Adipose tissue (tissue), 3 donors: ENCODE data around the gene EBPL. TPM values are rescaled to one million over a fixed set of nuclear protein-coding genes. Genes with fewer than 3 reads are reported as not detected.

Source experiments
- H3K27ac ChIP-seq: one replicate; pipeline ENCODE4 v1.5.1; 2013; ENCODE audit warnings: low read depth, low read length
- WGBS, 3 donors: extraction: QIAGEN DNeasy Blood & Tissue Kit; methylation state at CpG; one replicate each; pipeline ENCODE4 v1.1.7; 2013; 5-methylcytosine and 5-hydroxymethylcytosine counted together
- polyA plus RNA-seq, 3 donors: library from polyadenylated mRNA; stranded (reverse); fragments of 200-250 nt; gene quantifications; one replicate each; pipeline ENCODE4 v1.2.3, GENCODE V29; 2013
- donor health status: healthy with polysubstance abuse.
- donor health status: Bipolar disorder and iron deficiency.
- donor health status: healthy.

The EBPL gene
- polyA plus RNA-seq, 3 donors = 29.7 to 53.3 (median 36.9) TPM

DNA sequence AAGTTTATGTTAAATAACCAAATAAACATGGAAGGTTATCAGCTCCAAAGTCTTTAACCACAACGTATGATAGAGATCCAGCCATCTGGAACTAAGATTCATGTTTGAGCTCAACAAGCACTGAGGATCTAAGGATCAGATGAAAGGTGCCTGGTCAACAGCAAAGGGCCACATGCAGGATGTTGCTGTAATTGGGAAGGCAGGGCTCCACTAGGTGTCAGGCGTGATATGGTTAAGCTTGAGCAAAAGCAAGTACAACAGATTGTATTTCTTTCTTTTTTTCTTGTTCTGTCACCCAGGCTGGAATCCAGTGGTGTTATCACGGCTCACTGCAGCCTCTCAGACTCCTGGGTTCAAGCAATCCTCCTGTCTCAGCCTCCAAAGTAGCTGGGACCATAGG is 12.0 kb downstream of the EBPL start:
- WGBS, 3 donors = 64 to 70% (median 69%) methylated on average over 3 of the region's 3 CpGs

GRCh38 chr13:49678191-49678914 is 12.9 kb downstream of the EBPL start:
- 96% methylated on average over 48 of the region's 48 CpGs for WGBS, 3 donors
- no peak overlapping the region for H3K27ac ChIP-seq

More for the DNA sequence above, 12.0 kb downstream of the EBPL start:
- no peak overlapping the region for H3K27ac ChIP-seq

DNA sequence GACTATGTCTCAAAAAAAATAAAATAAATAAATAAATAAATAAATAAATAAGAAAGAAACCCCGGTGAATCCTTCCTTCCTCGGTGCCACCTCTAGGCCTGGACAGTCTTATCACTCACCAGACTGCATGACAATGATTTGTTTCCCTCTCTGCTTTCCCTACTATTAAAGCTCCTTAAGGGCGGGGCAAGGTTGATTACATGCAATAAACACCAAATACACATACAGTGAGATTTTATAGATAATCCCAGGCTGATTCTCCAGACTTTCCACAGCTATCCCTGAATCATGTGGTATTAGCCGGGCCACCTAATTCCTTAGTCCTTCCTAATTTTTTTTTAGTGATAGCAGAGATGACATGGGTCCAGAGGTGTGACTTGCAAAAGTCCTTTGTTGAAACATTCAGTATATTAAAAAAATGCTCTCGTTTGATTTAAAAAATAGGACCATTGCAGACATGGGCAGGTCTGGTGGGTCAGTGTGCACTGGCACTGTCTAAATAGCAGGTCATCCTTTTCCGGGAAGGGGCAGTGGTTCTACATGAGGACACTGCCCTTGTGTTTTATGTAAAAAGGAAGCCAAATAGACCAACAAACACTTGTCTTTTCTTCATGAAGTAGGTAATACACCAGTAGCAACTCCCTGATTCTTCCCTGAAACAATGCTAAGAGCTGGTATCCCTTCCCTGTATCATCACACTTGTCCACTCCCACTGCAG is 14.5 kb downstream of the EBPL start:
- WGBS, 3 donors = 96 to 98% (median 97%) methylated on average over 6 of the region's 6 CpGs
- H3K27ac ChIP-seq = no peak overlapping the region

DNA sequence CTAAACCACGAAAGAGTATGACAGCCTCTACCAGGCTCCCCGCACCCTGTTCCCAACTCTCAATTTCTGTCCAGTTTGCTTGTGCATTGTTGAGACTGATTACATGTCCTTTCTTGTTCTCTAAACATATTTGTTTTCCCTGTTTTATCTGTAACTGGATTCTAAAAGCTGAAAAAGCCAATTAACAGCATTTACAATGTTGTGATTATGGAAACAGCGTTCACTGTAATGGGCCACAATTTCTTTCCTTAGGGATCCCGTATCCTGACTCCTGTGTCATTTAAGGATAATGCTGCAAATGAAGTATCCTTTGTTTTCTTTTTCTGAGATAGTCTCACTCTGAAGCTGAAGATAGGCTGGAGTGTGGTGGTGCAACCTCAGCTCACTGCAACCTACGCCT is 20.5 kb downstream of the EBPL start:
- 68 to 82% (median 78%) methylated on average over 5 of the region's 5 CpGs for WGBS, 3 donors
- no peak overlapping the region for H3K27ac ChIP-seq

DNA sequence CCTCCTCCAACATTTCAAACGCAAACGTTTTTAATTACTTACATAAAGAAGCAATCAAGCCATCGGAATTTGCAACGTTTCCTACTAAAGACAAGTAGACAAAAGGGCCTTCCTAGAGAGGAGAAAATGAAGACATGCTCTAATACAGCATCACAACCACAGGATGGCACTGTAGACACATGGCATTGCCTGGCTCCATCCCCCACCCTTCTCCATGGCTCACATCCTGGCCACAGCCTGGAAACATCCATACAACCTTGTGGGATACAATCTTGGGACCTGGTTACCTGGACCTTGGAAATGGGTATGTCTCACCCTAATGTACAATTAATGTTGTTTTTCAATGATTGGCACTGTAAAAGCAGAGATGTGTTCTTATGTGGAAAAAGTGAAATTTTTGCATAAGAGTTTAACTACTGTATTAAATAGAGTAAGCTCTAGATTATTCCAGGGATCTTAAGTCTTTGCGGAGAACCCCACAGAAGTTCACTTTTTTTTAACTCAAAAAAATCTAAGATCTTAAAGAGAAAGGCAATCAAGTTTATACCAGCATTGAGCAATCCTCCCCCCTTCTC is 21.5 kb downstream of the EBPL start:
- H3K27ac ChIP-seq = no peak overlapping the region
- WGBS, 3 donors = 46 to 69% (median 59%) methylated on average over 5 of the region's 5 CpGs

DNA sequence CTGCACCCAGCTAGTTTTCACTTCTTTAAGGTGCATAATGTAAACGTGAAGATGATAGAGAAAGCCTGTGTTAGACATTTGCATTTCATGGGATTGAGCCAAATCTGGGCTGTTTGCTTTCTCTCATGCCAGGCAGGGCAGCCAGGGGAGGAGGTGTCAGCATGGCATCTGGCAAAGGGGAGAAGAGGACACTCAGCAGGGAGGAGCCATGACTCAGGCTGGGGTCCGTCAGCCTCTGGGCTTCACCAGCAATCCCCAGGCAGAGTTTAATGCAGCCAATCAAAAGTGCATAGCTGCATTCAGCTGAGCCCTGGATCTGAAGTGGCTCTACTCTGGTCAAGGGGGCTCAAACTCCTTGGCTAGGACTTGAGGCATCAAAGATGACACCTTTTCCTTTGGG is 23.5 kb downstream of the EBPL start:
- 62 to 83% (median 77%) methylated on average over 2 of the region's 2 CpGs for WGBS, 3 donors
- no peak overlapping the region for H3K27ac ChIP-seq

GRCh38 chr13:49664606-49665005 is 26.7 kb downstream of the EBPL start:
- 83 to 91% (median 87%) methylated on average over 4 of the region's 4 CpGs for WGBS, 3 donors
- no peak overlapping the region for H3K27ac ChIP-seq

DNA sequence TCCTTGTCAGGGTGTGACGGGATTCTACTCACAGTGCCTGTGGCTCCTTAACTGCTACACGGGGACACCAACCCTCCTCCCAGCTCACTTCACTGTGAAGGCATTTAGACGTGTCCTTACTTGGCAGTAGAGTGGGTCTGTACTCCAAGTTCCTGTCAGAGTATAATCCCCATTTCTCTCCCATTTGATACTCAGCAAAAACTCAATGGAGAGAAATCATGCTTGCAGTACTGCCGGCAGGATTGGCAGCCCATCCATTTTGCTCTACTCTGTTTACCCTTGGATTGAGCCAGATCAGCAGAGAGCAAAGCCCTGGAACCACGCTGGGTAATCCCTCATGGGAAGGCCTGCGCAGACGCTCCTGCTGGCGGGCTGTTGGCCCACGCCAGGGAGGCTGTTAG is 34.0 kb downstream of the EBPL start:
- 81 to 84% (median 82%) methylated on average over 9 of the region's 9 CpGs for WGBS, 3 donors
- H3K27ac ChIP-seq = no peak overlapping the region

DNA sequence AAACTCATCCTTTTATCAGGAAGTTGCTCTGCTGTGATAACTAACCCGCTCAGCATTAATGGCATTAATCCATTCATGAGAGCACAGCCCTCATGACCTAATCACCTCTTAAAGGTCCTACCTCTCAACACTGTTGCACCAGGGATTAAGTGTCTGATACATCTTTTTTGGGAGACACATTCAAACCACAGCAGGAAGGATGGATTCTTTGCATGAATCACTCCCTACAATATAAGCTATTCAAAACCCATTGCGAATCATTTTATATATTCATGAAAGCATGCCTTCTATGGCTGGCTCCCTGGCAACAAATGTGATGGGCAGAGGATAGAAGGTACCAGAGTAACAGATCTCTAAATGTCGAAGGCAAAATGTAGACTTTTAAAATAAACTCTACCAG is 35.4 kb downstream of the EBPL start:
- H3K27ac ChIP-seq = no peak overlapping the region
- 88 to 93% (median 91%) methylated on average over 3 of the region's 3 CpGs for WGBS, 3 donors

GRCh38 chr13:49654011-49654410 is 37.3 kb downstream of the EBPL start:
- 67 to 96% (median 78%) methylated on average over 3 of the region's 3 CpGs for WGBS, 3 donors
- H3K27ac ChIP-seq = no peak overlapping the region

GRCh38 chr13:49653478-49653877 is 37.8 kb downstream of the EBPL start:
- no peak overlapping the region for H3K27ac ChIP-seq

GRCh38 chr13:49652355-49653305 is 38.7 kb downstream of the EBPL start:
- WGBS, 3 donors = 32 to 40% (median 37%) methylated on average over 15 to 16 of the region's 16 CpGs
- no peak overlapping the region for H3K27ac ChIP-seq

DNA sequence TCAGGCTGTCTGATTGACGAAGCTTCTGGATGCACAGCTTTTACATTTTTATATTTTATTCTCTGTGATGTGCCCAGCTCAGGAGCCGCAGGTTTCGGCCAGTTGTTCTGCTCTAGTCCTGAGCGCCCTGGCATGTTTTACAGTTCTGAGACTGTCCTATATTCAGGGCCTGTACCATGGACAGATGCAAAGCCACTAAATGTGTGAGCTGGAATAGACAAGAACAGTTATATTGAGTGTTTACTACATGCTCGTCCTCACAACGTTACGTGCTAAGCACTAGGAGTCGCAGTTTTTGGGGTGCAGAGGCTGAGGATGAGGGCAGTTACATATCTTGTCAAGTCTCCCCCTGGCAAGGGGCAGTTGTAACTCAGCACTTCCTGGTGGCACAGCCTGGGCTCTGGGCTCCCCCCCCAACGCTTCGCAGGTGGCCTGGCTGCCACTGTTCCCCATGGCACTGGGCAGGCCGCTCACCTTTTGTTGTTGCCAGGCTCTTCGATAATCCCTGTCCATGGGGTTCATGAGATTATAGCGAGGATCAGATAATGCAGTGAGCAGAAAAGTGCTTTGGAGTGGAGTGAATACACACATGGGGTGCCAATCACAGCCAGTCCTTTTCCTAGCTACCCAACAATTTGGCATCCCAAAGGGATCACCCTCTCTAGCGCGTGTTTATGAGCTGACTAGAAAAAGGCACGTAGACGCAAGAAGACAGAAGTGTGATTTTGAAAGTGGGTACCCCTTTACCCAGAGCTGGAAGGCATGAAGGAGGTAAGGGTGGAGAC is 39.5 kb downstream of the EBPL start:
- H3K27ac ChIP-seq = no peak overlapping the region
- WGBS, 3 donors = 79 to 83% (median 81%) methylated on average over 17 of the region's 17 CpGs

GRCh38 chr13:49649963-49650312 is 41.3 kb downstream of the EBPL start:
- no peak overlapping the region for H3K27ac ChIP-seq
- 87 to 90% (median 88%) methylated on average over 2 of the region's 2 CpGs for WGBS, 3 donors

DNA sequence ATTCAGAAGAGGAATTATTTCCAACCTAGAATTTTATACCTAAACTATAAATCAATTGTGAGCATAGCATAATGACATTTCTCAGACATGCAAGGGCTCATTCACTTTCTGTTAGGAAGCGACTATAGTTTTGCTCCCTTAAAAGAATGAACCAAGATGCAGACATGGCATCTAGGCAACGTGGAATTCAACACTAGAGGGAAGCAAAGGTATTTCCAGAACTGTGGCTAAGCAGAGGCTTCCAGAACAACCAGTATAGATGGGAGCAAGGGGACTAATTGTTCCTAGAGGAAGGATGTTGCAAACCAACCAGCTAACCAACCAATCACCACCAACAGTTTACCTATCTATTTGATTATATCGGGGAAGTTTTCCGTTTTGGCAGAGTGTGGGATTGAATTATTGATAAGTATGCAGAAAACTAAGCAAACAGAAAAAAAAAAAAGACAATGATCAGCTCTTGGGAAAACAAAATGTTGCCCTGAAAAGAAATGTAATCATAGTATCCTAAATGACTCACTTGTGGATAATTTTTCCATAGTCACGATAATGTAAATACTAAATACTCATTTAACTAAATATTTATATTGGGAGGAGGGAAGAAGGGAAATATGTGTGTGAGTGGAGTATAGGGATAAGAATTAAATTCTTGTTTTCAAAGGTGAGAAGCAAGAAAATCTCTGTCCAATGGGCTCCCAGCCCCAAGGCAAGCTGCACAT is 41.9 kb downstream of the EBPL start:
- WGBS, 3 donors = 43 to 61% (median 61%) methylated on average over 5 of the region's 5 CpGs
- H3K27ac ChIP-seq = no peak overlapping the region

- 89 to 99% (median 95%) methylated on average over 4 of the region's 4 CpGs for WGBS, 3 donors
- no peak overlapping the region for H3K27ac ChIP-seq
These were observed 44.6 kb downstream of the EBPL start for GRCh38 chr13:49646688-49647087.

DNA sequence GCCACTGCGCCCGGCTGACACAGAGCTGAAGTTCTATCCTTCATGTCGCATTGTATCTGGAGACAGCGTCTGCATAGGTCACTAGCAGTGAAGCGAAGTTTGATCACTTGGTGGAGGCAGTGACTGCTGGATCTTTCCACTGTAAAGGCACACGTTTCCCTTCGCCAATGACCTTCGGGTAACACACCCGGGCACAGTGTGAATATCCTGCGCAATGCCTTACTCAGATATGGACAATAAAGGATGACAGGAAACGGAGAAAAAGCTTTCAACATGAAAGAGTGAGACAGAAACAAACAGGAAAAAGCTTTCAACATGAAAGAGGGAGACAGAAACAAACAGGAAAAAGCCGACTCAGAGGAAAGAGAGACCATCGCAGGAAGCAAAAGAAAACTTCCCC is 45.8 kb downstream of the EBPL start:
- H3K27ac ChIP-seq = no peak overlapping the region
- WGBS, 3 donors = 58 to 81% (median 61%) methylated on average over 13 of the region's 13 CpGs
